HepG2 (cell line): ENCODE results near the gene BAHCC1. TPM values are rescaled to one million over a fixed set of nuclear protein-coding genes. Genes with fewer than 3 reads are reported as not detected.

Source experiments
- FOXA1 ChIP-seq, 2 experiments: fragments of 450-650 bp in 1 of 2; sonication (generic) in 1 of 2; formaldehyde crosslinking in 1 of 2; IDR thresholded peaks; 2 replicates each; pipeline versions ENCODE4 v1.4.0 to v1.6.1; 2016 to 2020; ENCODE audit warnings: missing genetic modification reagents in 1 of 2
- IRF1 ChIP-seq: sonication (generic); formaldehyde crosslinking; IDR thresholded peaks from 2 replicates; pipeline ENCODE4 v1.4.0; 2020; ENCODE audit warnings: low read depth, mild to moderate bottlenecking, missing genetic modification reagents
- NFIB ChIP-seq: sonication (generic); formaldehyde crosslinking; IDR thresholded peaks from 2 replicates; pipeline ENCODE4 v1.9.0; 2021; ENCODE audit warnings: missing genetic modification reagents, mild to moderate bottlenecking, borderline replicate concordance
- NFIC ChIP-seq: IDR thresholded peaks from 2 replicates; pipeline ENCODE4 v1.6.1; 2012; ENCODE audit warnings: mild to moderate bottlenecking, low read length, inconsistent platforms
- PBX2 ChIP-seq: IDR thresholded peaks from 2 replicates; pipeline ENCODE4 v1.6.1; 2016; ENCODE audit warnings: control low read depth
- PTBP1 ChIP-seq: fragments of 200-400 bp; formaldehyde crosslinking; IDR thresholded peaks from 2 replicates; pipeline ENCODE4 v1.6.1; 2018; ENCODE audit warnings: low read length, low read depth; ENCODE audit not compliant: poor library complexity, severe bottlenecking
- RBM39 ChIP-seq: fragments of 200-400 bp; formaldehyde crosslinking; IDR thresholded peaks from one replicate; pipeline ENCODE4 v1.6.1; 2018; ENCODE audit warnings: antibody characterized with exemption, mild to moderate bottlenecking, low read depth, low read length; ENCODE audit not compliant: poor library complexity, severe bottlenecking
- RORA ChIP-seq: sonication (generic); formaldehyde crosslinking; IDR thresholded peaks from 2 replicates; pipeline ENCODE4 v1.5.0; 2020; ENCODE audit warnings: mild to moderate bottlenecking, missing genetic modification reagents, moderate library complexity
- SYNCRIP ChIP-seq: fragments of 200-400 bp; formaldehyde crosslinking; IDR thresholded peaks from 2 replicates; pipeline ENCODE4 v1.6.1; 2018; ENCODE audit warnings: mild to moderate bottlenecking, low read depth, low read length; ENCODE audit not compliant: insufficient read depth
- ZBTB44 ChIP-seq: sonication (generic); formaldehyde crosslinking; IDR thresholded peaks from 2 replicates; pipeline ENCODE4 v1.4.0; 2020; ENCODE audit warnings: missing genetic modification reagents
- ZFY ChIP-seq: sonication (generic); formaldehyde crosslinking; IDR thresholded peaks from 2 replicates; pipeline ENCODE4 v1.4.0; 2020; ENCODE audit warnings: missing genetic modification reagents
- ZNF20 ChIP-seq: sonication (generic); formaldehyde crosslinking; IDR thresholded peaks from 2 replicates; pipeline ENCODE4 v1.4.0; 2020; ENCODE audit warnings: mild to moderate bottlenecking, moderate library complexity, missing genetic modification reagents
- ZNF317 ChIP-seq: sonication (generic); formaldehyde crosslinking; IDR thresholded peaks from 2 replicates; pipeline ENCODE4 v1.5.0; 2020; ENCODE audit warnings: mild to moderate bottlenecking, missing genetic modification reagents
- ZNF678 ChIP-seq: sonication (generic); formaldehyde crosslinking; IDR thresholded peaks from 2 replicates; pipeline ENCODE4 v1.4.0; 2020; ENCODE audit warnings: mild to moderate bottlenecking, missing genetic modification reagents
- ZNF746 ChIP-seq: sonication (generic); formaldehyde crosslinking; IDR thresholded peaks from 2 replicates; pipeline ENCODE4 v1.8.0; 2022; ENCODE audit warnings: mild to moderate bottlenecking, missing genetic modification reagents
- ZNF75D ChIP-seq: sonication (generic); formaldehyde crosslinking; IDR thresholded peaks from 2 replicates; pipeline ENCODE4 v1.8.1; 2023; ENCODE audit warnings: missing genetic modification reagents, mild to moderate bottlenecking, borderline replicate concordance
- ZNF850 ChIP-seq: sonication (generic); formaldehyde crosslinking; conservative IDR thresholded peaks from 2 replicates; pipeline ENCODE4 v1.9.0; 2021; ENCODE audit warnings: mild to moderate bottlenecking, missing genetic modification reagents
- polyA plus RNA-seq, 8 experiments: library from polyadenylated mRNA; depleted of rRNA in 3 of 8; stranded (reverse) in 7 of 8; unstranded in 1 of 8; fragments of >200 nt; fragmentation: Illumina TruSeq in 4 of 8; extraction: Trizol in 4 of 8; gene quantifications; 2 replicates each; pipeline versions ENCODE4 v1.2.1 to v1.2.3, GENCODE V29; 2011 to 2016; ENCODE audit warnings: low read depth in 4 of 8, missing spikeins in 1 of 8, mixed read lengths in 1 of 8; ENCODE audit not compliant: insufficient read depth in 1 of 8
- total RNA-seq, 5 experiments: library from RNA; depleted of rRNA; stranded (reverse); fragments of >200 nt; fragmentation: Illumina TruSeq; extraction: Trizol; gene quantifications; 2 replicates each; pipeline ENCODE4 v1.2.3, GENCODE V29; 2016; ENCODE audit warnings: low read depth in 1 of 5
- TF ChIP-seq, protein P1 (sequence below): sonication (generic); formaldehyde crosslinking; IDR thresholded peaks from 2 replicates; pipeline ENCODE4 v1.4.0; 2020; ENCODE audit warnings: missing genetic modification reagents
- TF ChIP-seq, protein P2 (sequence below): sonication (generic); formaldehyde crosslinking; IDR thresholded peaks from 2 replicates; pipeline ENCODE4 v1.5.1; 2020; ENCODE audit warnings: missing genetic modification reagents, mild to moderate bottlenecking, borderline replicate concordance

BAHCC1 gene
- total and polyA plus RNA-seq, 2 of the 13 experiments (the other 11 are each of a cell fraction or from before 2014, with no cell fraction given): 1.4 to 1.7 TPM

GRCh38 chr17:81388612-81389367 lies 6.5 kb upstream of the BAHCC1 start (continued):
- TF ChIP-seq ZNF317 (CRISPR knock-in tag): no peak
- TF ChIP-seq NFIC: no peak
- TF ChIP-seq RBM39: peak; percentile 49
- TF ChIP-seq FOXA1 (IDR thresholded peaks at IDR 0.05): no peak
- TF ChIP-seq FOXA1 (CRISPR knock-in tag; IDR thresholded peaks at IDR 0.05): peak; percentile 48
- no peak for TF ChIP-seq PTBP1
- no peak for TF ChIP-seq ZNF678
- no peak for TF ChIP-seq NFIB (CRISPR knock-in tag)
- TF ChIP-seq, protein P1, sequence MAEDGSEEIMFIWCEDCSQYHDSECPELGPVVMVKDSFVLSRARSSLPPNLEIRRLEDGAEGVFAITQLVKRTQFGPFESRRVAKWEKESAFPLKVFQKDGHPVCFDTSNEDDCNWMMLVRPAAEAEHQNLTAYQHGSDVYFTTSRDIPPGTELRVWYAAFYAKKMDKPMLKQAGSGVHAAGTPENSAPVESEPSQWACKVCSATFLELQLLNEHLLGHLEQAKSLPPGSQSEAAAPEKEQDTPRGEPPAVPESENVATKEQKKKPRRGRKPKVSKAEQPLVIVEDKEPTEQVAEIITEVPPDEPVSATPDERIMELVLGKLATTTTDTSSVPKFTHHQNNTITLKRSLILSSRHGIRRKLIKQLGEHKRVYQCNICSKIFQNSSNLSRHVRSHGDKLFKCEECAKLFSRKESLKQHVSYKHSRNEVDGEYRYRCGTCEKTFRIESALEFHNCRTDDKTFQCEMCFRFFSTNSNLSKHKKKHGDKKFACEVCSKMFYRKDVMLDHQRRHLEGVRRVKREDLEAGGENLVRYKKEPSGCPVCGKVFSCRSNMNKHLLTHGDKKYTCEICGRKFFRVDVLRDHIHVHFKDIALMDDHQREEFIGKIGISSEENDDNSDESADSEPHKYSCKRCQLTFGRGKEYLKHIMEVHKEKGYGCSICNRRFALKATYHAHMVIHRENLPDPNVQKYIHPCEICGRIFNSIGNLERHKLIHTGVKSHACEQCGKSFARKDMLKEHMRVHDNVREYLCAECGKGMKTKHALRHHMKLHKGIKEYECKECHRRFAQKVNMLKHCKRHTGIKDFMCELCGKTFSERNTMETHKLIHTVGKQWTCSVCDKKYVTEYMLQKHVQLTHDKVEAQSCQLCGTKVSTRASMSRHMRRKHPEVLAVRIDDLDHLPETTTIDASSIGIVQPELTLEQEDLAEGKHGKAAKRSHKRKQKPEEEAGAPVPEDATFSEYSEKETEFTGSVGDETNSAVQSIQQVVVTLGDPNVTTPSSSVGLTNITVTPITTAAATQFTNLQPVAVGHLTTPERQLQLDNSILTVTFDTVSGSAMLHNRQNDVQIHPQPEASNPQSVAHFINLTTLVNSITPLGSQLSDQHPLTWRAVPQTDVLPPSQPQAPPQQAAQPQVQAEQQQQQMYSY (CRISPR knock-in tag): no peak
- peak; percentile 38; the same call in 1 of the 2 replicates for TF ChIP-seq ZFY (CRISPR knock-in tag)
- no peak for TF ChIP-seq ZNF746 (CRISPR knock-in tag)
- no peak for TF ChIP-seq PBX2 (CRISPR knock-in tag)
- no peak for TF ChIP-seq ZBTB44 (CRISPR knock-in tag)
- TF ChIP-seq SYNCRIP: no peak
- TF ChIP-seq, protein P2, sequence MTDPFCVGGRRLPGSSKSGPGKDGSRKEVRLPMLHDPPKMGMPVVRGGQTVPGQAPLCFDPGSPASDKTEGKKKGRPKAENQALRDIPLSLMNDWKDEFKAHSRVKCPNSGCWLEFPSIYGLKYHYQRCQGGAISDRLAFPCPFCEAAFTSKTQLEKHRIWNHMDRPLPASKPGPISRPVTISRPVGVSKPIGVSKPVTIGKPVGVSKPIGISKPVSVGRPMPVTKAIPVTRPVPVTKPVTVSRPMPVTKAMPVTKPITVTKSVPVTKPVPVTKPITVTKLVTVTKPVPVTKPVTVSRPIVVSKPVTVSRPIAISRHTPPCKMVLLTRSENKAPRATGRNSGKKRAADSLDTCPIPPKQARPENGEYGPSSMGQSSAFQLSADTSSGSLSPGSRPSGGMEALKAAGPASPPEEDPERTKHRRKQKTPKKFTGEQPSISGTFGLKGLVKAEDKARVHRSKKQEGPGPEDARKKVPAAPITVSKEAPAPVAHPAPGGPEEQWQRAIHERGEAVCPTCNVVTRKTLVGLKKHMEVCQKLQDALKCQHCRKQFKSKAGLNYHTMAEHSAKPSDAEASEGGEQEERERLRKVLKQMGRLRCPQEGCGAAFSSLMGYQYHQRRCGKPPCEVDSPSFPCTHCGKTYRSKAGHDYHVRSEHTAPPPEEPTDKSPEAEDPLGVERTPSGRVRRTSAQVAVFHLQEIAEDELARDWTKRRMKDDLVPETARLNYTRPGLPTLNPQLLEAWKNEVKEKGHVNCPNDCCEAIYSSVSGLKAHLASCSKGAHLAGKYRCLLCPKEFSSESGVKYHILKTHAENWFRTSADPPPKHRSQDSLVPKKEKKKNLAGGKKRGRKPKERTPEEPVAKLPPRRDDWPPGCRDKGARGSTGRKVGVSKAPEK (CRISPR knock-in tag): no peak
- TF ChIP-seq ZNF75D (CRISPR knock-in tag): no peak
- no peak for TF ChIP-seq IRF1 (CRISPR knock-in tag)
- no peak for TF ChIP-seq ZNF20 (CRISPR knock-in tag)
- TF ChIP-seq ZNF850 (CRISPR knock-in tag): no peak
- TF ChIP-seq RORA: no peak
